ENCODE results near the gene SLC3A2. TPM values are rescaled to one million over a fixed set of nuclear protein-coding genes. Genes with fewer than 3 reads are reported as not detected.

SLC3A2 gene
- total RNA-seq, 2 experiments from 2014 or later, result 289 to 321 TPM

DNA sequence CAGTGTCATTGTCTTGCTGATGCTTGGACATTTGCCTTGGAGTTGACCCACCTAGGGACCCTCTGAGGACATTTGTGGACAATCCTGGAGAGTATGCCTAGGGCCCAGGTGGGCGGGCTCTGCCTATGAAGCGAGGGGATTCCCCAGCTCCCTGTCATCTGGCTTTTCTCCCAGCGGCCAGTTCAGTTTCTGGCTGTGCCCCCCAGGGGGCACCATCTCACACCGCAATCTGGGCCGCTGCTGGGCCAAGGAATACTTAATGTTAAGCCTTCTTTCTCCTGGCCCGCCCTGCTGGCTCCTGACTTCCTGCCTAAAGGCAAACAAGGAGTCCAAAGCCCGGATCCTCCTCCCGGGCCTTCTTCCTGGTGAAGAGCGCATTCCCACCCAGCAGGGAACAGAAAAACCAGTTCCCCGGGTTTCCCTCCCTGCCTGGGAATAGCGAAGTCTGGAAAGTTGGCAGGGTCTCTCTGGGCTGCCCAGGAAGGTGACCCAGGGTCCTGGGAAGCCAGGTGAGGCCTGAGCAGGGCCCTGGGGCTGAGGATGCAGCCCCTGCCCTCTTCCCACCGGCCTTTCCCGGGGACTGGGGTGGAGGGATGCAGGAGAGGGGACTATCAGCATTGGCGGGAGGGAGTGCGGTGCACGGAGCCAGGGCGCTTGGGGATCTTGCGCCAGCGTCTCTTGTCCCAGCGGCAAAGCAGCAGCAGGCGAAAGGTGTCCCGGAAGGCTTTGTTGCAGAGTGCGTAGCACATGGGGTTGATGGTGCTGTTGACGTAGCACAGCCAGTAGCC is 28.6 kb downstream of the SLC3A2 start:
- H3K9me3 ChIP-seq (ENCODE audit: low read length), result no peaks in the 10 kb centered on the region
- no peak overlapping the region for H3K4me3 ChIP-seq (ENCODE audit: low read depth, low read length, poor library complexity, severe bottlenecking)
- H3K9me2 ChIP-seq (ENCODE audit: insufficient read depth, low read length), result no peaks in the 10 kb centered on the region
- BruUV-seq (replicated peaks), result no TSS peak
- no peaks in the 10 kb centered on the region for H3K36me3 ChIP-seq (ENCODE audit: insufficient read depth, low read length)
- DNase-seq (ENCODE audit: low spot score), result peak; percentile 34
- ChIA-PET CTCF (ENCODE audit: unreplicated experiment) (no interaction called here), POLR2A (no interaction called here)
- TF ChIP-seq, protein P1, sequence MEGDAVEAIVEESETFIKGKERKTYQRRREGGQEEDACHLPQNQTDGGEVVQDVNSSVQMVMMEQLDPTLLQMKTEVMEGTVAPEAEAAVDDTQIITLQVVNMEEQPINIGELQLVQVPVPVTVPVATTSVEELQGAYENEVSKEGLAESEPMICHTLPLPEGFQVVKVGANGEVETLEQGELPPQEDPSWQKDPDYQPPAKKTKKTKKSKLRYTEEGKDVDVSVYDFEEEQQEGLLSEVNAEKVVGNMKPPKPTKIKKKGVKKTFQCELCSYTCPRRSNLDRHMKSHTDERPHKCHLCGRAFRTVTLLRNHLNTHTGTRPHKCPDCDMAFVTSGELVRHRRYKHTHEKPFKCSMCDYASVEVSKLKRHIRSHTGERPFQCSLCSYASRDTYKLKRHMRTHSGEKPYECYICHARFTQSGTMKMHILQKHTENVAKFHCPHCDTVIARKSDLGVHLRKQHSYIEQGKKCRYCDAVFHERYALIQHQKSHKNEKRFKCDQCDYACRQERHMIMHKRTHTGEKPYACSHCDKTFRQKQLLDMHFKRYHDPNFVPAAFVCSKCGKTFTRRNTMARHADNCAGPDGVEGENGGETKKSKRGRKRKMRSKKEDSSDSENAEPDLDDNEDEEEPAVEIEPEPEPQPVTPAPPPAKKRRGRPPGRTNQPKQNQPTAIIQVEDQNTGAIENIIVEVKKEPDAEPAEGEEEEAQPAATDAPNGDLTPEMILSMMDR (conservative IDR thresholded peaks at IDR 0.05; ENCODE audit: low read length), result peak; percentile 73
- no peak for TF ChIP-seq EZH2phosphoT487 (IDR thresholded peaks at IDR 0.05; ENCODE audit: borderline replicate concordance, low read depth, low read length)
- no peaks in the 10 kb centered on the region for H3K79me2 ChIP-seq (ENCODE audit: insufficient read depth, low read depth, low read length)
- H2AFZ ChIP-seq (ENCODE audit: low read length), result no peak overlapping the region
- H3K4me2 ChIP-seq (ENCODE audit: low read length), result no peak overlapping the region
- intact Hi-C loops (cut with micrococcal nuclease; ENCODE audit: unreplicated experiment), result no loop called here
- no peak overlapping the region for H3K27ac ChIP-seq (ENCODE audit: low read depth, low read length, poor library complexity, severe bottlenecking)
- no peaks in the 10 kb centered on the region for H4K20me1 ChIP-seq (ENCODE audit: insufficient read depth, low read length)
- H3K4me1 ChIP-seq (ENCODE audit: insufficient read depth, low read length, poor library complexity, severe bottlenecking), result no peaks in the 10 kb centered on the region

GRCh38 chr11:62910141-62910882 is 29.6 kb downstream of the SLC3A2 start:
- no TSS peak for BruUV-seq (replicated peaks)
- Histone ChIP-seq H4K20me1 (ENCODE audit: insufficient read depth, low read length) (no peaks in the 10 kb centered on the region), H3K4me2 (ENCODE audit: low read length) (no peak overlapping the region), H3K4me3 (ENCODE audit: low read depth, low read length, poor library complexity, severe bottlenecking) (no peak overlapping the region), H3K4me1 (ENCODE audit: insufficient read depth, low read length, poor library complexity, severe bottlenecking) (no peaks in the 10 kb centered on the region), H3K79me2 (ENCODE audit: insufficient read depth, low read depth, low read length) (no peaks in the 10 kb centered on the region), H3K27ac (ENCODE audit: low read depth, low read length, poor library complexity, severe bottlenecking) (no peak overlapping the region), H2AFZ (ENCODE audit: low read length) (no peak overlapping the region), H3K9me2 (ENCODE audit: insufficient read depth, low read length) (no peaks in the 10 kb centered on the region), H3K36me3 (ENCODE audit: insufficient read depth, low read length) (no peaks in the 10 kb centered on the region), H3K9me3 (ENCODE audit: low read length) (no peaks in the 10 kb centered on the region)
- DNase-seq (ENCODE audit: low spot score), result no peak
- POLR2A ChIA-PET, result no interaction called here
- intact Hi-C loops (cut with micrococcal nuclease; ENCODE audit: unreplicated experiment), result no loop called here
- CTCF ChIA-PET (ENCODE audit: unreplicated experiment), result interaction anchor here (0.6 kb wide), 1 partner anchor 904 kb away, joined by 3 read pairs; no protein-coding TSS in a partner anchor
- no peak for TF ChIP-seq EZH2phosphoT487 (IDR thresholded peaks at IDR 0.05; ENCODE audit: borderline replicate concordance, low read depth, low read length)
- TF ChIP-seq, protein P1 (conservative IDR thresholded peaks at IDR 0.05; ENCODE audit: low read length), result no peak
